ENCODE data around the gene UQCR10.

The UQCR10 gene

GRCh38 chr22:29815580-29815979, 48.4 kb downstream of the UQCR10 start:
- no peak for DNase-seq
- in situ Hi-C loops (cut with HindIII; ENCODE audit: low pct_ligation_motif_present, low pct_unique_long_range_greater_than_20kb, low sequenced_read_pairs) = no loop called here

- in situ Hi-C loops (cut with HindIII; ENCODE audit: low pct_ligation_motif_present, low pct_unique_long_range_greater_than_20kb, low sequenced_read_pairs) = no loop called here
- no peak for DNase-seq
Observed at GRCh38 chr22:29816128-29816527, 49.0 kb downstream of the UQCR10 start.

- in situ Hi-C loops (cut with HindIII; ENCODE audit: low pct_ligation_motif_present, low pct_unique_long_range_greater_than_20kb, low sequenced_read_pairs) = no loop called here
- DNase-seq = no peak
Observed at GRCh38 chr22:29816539-29816938, 49.4 kb downstream of the UQCR10 start.

GRCh38 chr22:29816980-29817379, 49.8 kb downstream of the UQCR10 start:
- DNase-seq = no peak
- in situ Hi-C loops (cut with HindIII; ENCODE audit: low pct_ligation_motif_present, low pct_unique_long_range_greater_than_20kb, low sequenced_read_pairs) = no loop called here

GRCh38 chr22:29817724-29818123, 50.6 kb downstream of the UQCR10 start:
- in situ Hi-C loops (cut with HindIII; ENCODE audit: low pct_ligation_motif_present, low pct_unique_long_range_greater_than_20kb, low sequenced_read_pairs) = no loop called here
- DNase-seq = no peak

- in situ Hi-C loops (cut with HindIII; ENCODE audit: low pct_ligation_motif_present, low pct_unique_long_range_greater_than_20kb, low sequenced_read_pairs) = no loop called here
- DNase-seq = no peak
Observed at GRCh38 chr22:29819501-29819900, 52.3 kb downstream of the UQCR10 start.

Data from ACHN (cell line).